Measurements from ENCODE around the gene HMGB3.

GRCh38 chrX:150959557-150959956, 23.6 kb upstream of the HMGB3 start:
- TF ChIP-seq CTCF (IDR thresholded peaks at IDR 0.05) = no peak
- no peak for TF ChIP-seq POLR2A (IDR thresholded peaks at IDR 0.05)
